Heart right ventricle (tissue), 16 donors: ENCODE measurements around the gene RECK. TPM values are rescaled to one million over a fixed set of nuclear protein-coding genes. Genes with fewer than 3 reads are reported as not detected.
A peak's percentile ranks its signal among the peaks of the same experiment; 100 is the strongest.

Experiments
- ATAC-seq, 8 donors: fragments of 200-7000 bp; cut with Tn5 transposase; one replicate each; pipeline ENCODE4 v1.9.1; 2020; ENCODE audit warnings: mild to moderate bottlenecking in 8 of 8, moderate library complexity in 8 of 8, moderate number of reproducible peaks in 1 of 8
- DNase-seq, 2 donors: peaks; one replicate each; pipeline ENCODE4 v3.0.0-alpha.2; 2020
- H3K27ac ChIP-seq, 10 donors: fragments of 200-600 bp; sonication (generic) in 2 of 10; one replicate each; pipeline versions ENCODE4 v1.5.0 to v1.8.0; 2020 to 2022; ENCODE audit warnings: mild to moderate bottlenecking in 3 of 10
- H3K27me3 ChIP-seq, 7 donors: fragments of 200-600 bp; one replicate each; pipeline ENCODE4 v1.8.0; 2021 to 2022; ENCODE audit warnings: mild to moderate bottlenecking in 2 of 7
- H3K36me3 ChIP-seq, 9 donors: fragments of 200-600 bp; sonication (generic) in 1 of 9; one replicate each; pipeline versions ENCODE4 v1.5.0 to v1.8.0; 2020 to 2022; ENCODE audit warnings: mild to moderate bottlenecking in 2 of 9
- H3K4me1 ChIP-seq, 9 donors: fragments of 200-600 bp; sonication (generic) in 1 of 9; one replicate each; pipeline versions ENCODE4 v1.5.0 to v1.8.0; 2020 to 2022; ENCODE audit warnings: mild to moderate bottlenecking in 4 of 9
- H3K4me3 ChIP-seq, 10 donors: fragments of 200-600 bp; sonication (generic) in 2 of 10; one replicate each; pipeline versions ENCODE4 v1.5.0 to v1.8.0; 2020 to 2022; ENCODE audit warnings: mild to moderate bottlenecking in 7 of 10, moderate library complexity in 2 of 10
- H3K9me3 ChIP-seq, 11 donors: fragments of 200-600 bp in 10 of 11; sonication (generic) in 2 of 11; one replicate each; pipeline versions ENCODE4 v1.5.0 to v1.8.0; 2013 to 2022; ENCODE audit warnings: mild to moderate bottlenecking in 2 of 11, control low read depth in 1 of 11, moderate library complexity in 1 of 11
- CTCF ChIP-seq, 9 donors: fragments of 200-600 bp; sonication (generic) in 2 of 9; IDR thresholded peaks; one replicate each; pipeline versions ENCODE4 v1.5.0 to v1.8.0; 2021 to 2022; ENCODE audit warnings: antibody characterized with exemption in 9 of 9, mild to moderate bottlenecking in 5 of 9, moderate library complexity in 1 of 9
- WGBS, 2 donors: extraction: QIAGEN DNeasy Blood & Tissue Kit; methylation state at CpG; one replicate each; pipeline ENCODE4 v1.1.7; 2013; ENCODE audit warnings: inconsistent platforms in 1 of 2; 5-methylcytosine and 5-hydroxymethylcytosine counted together
- intact Hi-C, 10 donors: fragments of 100-400 bp; cut with DNase I; formaldehyde crosslinking; loops; one replicate each; pipeline versions ENCODE4 v1.11.1 to v1.14.2; 2022
- polyA plus RNA-seq, 2 donors: library from polyadenylated mRNA; stranded (reverse); fragments of 200-250 nt; gene quantifications; one replicate each; pipeline ENCODE4 v1.2.3, GENCODE V29; 2013
- total RNA-seq, 10 donors: library from RNA; stranded (reverse); fragmentation: NEBNext Ultra II Directional in 3 of 10; extraction: Animal tissue kit (Norgen Biotek cat#: 25700) in 3 of 10; gene quantifications; one replicate each; pipeline versions ENCODE4 v1.2.1 to v1.2.4, GENCODE V29; 2021 to 2023
- donor health status: Arrhythmogenic right ventricular cardiomyopathy.
- donor health status: ischemic (EF 13 %, LVEDD 7.1; RV severe dilation, severe dysfunction).
- donor health status: healthy with polysubstance abuse.
- donor health status: DM: no; HTN: yes; CAD: no.
- donor health status: DM: no; HTN: no; CAD: no.
- donor health status: ischemic (EF 25% LVEDD 6.9; RV normal size, moderate dysfunction).
- donor health status: ischemic (EF 25% LVEDD 5.7; RV mildly dilated, moderate dysfunction).
- donor health status: healthy.
- donor health status: DM: yes; HTN: yes; CAD: no.
- donor health status: Ischemic cardiomyopathy.
- donor health status: ischemic (EF 35%, LVEDD 5.7; RV mildly dilated, moderate dysfunction).
- donor health status: nonischemic (EF 11% LVEDD 7.7; RV severe dilation, severe dysfunction).
- donor health status: DM: yes; HTN: yes; CAD: no.
- donor health status: PGD.
- donor health status: ischemic (EF 29% LVEDD 5.4; RV normal size, mild dysfunction).
- donor health status: nonischemic (EF 23%, LVEDD 6.1; RV moderate dilation, normal function).

The RECK gene
- total and polyA plus RNA-seq, 12 donors, result 2.9 to 5.8 (median 5.1) TPM

DNA sequence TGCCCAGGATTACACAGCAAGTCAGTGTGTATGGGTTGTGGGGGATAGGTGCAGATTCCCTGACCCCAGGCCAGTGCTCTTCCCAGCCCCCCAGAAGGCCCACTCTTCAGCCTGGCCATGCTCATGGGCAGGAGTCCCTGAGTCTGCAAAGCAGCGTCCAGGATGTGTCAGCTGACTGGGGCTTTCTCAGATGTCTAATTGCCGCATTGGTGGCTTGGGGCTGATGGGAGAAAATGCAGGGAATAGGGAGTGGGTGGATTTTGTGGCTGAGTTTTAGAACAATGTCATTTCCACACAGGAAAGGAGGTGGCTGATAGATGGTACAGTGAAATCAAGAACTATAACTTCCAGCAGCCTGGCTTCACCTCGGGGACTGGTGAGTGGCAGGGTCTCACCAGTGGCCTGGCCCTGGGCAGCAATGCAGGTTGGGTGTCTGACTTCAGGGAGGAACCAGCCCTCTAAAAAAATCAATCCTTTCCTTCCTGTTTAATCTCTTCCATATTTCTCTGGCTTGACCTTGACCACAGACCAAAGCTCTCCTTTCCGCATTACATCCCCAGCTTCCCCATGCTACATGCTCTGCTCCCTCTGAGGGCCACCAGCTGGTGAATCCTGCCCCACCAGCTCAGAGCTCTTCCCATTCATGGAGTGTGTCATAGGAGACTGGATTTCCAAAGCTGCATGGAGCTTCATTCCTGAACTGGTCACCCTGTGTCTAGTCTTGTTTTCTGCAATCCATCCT, 114.0 kb downstream of the RECK start:
- Histone ChIP-seq H3K9me3 (peaks cover 0 to 6% (median 0%) of the 10 kb centered on the region in 11 donors), H3K4me1 (peaks cover 6 to 98% (median 42%) of the 10 kb centered on the region in 9 donors), H3K27ac (peak overlapping the region in 8 of 10 donors; percentile 49 to 96 (median 68)), H3K36me3 (peaks cover 0 to 23% (median 0%) of the 10 kb centered on the region in 9 donors), H3K27me3 (no peaks in the 10 kb centered on the region), H3K4me3 (peak overlapping the region in 1 of 10 donors; percentile 33)
- no peak for DNase-seq
- ATAC-seq, result no peak
- no peak for TF ChIP-seq CTCF (IDR thresholded peaks at IDR 0.05)
- 65 to 70% methylated on average over 4 of the region's 4 CpGs for WGBS, 2 donors
- intact Hi-C loops, result no loop called here

DNA sequence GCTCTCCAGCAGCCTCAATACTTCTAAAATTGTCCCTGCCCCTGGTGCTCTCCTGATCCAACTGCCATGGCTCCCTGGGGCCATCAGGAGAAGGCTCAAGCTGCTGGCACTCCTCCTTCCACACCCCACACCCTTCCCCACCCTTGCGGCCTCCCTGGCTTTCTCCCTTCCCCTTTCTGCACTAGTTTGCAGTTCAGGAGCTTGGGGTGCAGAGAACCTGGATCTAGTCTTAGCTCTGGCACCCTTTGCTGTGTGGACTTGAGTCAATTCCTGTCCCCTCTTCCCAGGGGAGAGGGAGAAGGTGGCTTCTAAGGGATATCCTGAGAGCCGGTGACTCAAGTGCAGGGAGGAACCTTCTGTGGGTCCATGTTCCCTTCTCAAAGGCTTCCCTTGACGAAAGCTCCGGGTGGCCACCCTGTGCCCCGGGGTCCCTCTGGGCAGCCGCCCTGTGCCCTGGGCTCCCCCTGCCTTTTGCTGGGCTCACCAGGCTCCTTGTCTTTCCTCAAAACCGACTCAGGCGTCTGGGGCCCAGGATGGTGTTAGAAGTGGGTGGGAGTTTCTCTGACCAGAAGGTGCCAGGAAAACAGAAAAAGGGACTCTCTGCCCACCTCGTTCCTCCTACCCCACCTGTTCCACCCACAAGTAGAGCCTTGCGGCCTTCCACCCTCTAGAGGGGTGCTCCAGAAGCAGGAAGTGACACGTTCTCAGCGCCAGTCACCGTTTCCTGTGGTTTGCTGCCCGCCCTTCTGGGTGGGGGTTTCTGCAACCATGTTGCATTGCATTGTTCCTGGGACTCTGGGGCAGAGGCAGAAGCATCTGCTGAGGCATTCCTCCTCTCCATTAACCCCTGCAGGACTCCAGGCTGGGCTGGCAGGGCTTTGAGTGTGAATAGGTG, 114.8 kb downstream of the RECK start:
- peaks cover 6 to 92% (median 42%) of the 10 kb centered on the region in 9 donors for H3K4me1 ChIP-seq
- no peak for TF ChIP-seq CTCF (IDR thresholded peaks at IDR 0.05)
- ATAC-seq (peak in 7 of 8 donors; percentile 46 to 64 (median 58)), DNase-seq (peak; percentile 56 to 58)
- H3K36me3 ChIP-seq, result peaks cover 0 to 28% (median 4%) of the 10 kb centered on the region in 9 donors
- H3K27me3 ChIP-seq, result no peaks in the 10 kb centered on the region
- intact Hi-C loops, result no loop called here
- H3K9me3 ChIP-seq, result peaks cover 0 to 3% (median 0%) of the 10 kb centered on the region in 11 donors
- 71 to 87% methylated on average over 14 of the region's 14 CpGs for WGBS, 2 donors
- peak overlapping the region; percentile 6 to 96 (median 62) for H3K27ac ChIP-seq
- H3K4me3 ChIP-seq, result peak overlapping the region in 2 of 10 donors; percentile 11 to 33

- no peaks in the 10 kb centered on the region for H3K27me3 ChIP-seq
- H3K27ac ChIP-seq, result peak overlapping the region in 6 of 10 donors; percentile 66 to 96 (median 73)
- no peak for TF ChIP-seq CTCF (IDR thresholded peaks at IDR 0.05)
- H3K4me3 ChIP-seq, result no peak overlapping the region
- peaks cover 6 to 83% (median 42%) of the 10 kb centered on the region in 9 donors for H3K4me1 ChIP-seq
- ATAC-seq (no peak), DNase-seq (no peak)
- WGBS, 2 donors, result 92 to 97% methylated on average over 10 of the region's 10 CpGs
- H3K36me3 ChIP-seq, result peaks cover 0 to 31% (median 4%) of the 10 kb centered on the region in 9 donors
- peaks cover 0 to 5% (median 0%) of the 10 kb centered on the region in 11 donors for H3K9me3 ChIP-seq
- intact Hi-C loops, result no loop called here
Measured at GRCh38 chr9:36152741-36153438, 116.2 kb downstream of the RECK start.

- no peak for TF ChIP-seq CTCF (IDR thresholded peaks at IDR 0.05)
- Histone ChIP-seq H3K27ac (peak overlapping the region in 8 of 10 donors; percentile 10 to 96 (median 71)), H3K36me3 (peaks cover 0 to 31% (median 4%) of the 10 kb centered on the region in 9 donors), H3K4me1 (peaks cover 0 to 83% (median 35%) of the 10 kb centered on the region in 9 donors), H3K4me3 (no peak overlapping the region), H3K9me3 (peaks cover 0 to 5% (median 0%) of the 10 kb centered on the region in 11 donors), H3K27me3 (no peaks in the 10 kb centered on the region)
- DNase-seq, result no peak
- intact Hi-C loops, result no loop called here
- WGBS, 2 donors, result 65 to 67% methylated on average over 9 of the region's 9 CpGs
- no peak for ATAC-seq
Measured at GRCh38 chr9:36153746-36154145, 117.0 kb downstream of the RECK start.
